RPMI7951 (cell line): Measurements from ENCODE around the gene AARS1. TPM values are rescaled to one million over a fixed set of nuclear protein-coding genes. Genes with fewer than 3 reads are reported as not detected.
"Not testable (repeated sequence)": the region's sequence is repeated elsewhere in the genome, so short reads cannot be mapped to it uniquely, and the experiment has no call there.

Source experiments
- DNase-seq: peaks from one replicate; pipeline ENCODE4 v3.0.0-alpha.2; 2012; ENCODE audit warnings: low read depth
- total RNA-seq: library from RNA; depleted of rRNA; stranded (reverse); fragments of >200 nt; shearing (Covaris generic); gene quantifications from 2 replicates; pipeline ENCODE4 v1.2.3, GENCODE V29; 2014; rRNA removed

Gene AARS1
- total RNA-seq = 43.5 and 50.8 TPM in 2 replicates

- peak; percentile 100 for DNase-seq
Observed at GRCh38 chr16:70289229-70290094, at the start of gene AARS1. Gene AARS1 (minus strand): TSS chr16:70289506. CDS start chr16:70282763, 6,743 bp downstream.

- no peak for DNase-seq
Observed at GRCh38 chr16:70337814-70338213, 48.5 kb upstream of the AARS1 start.

- peak; percentile 41 for DNase-seq
Observed at GRCh38 chr16:70332728-70333127, 43.4 kb upstream of the AARS1 start.

- peak; percentile 7 for DNase-seq
Observed at GRCh38 chr16:70331588-70332358, 42.5 kb upstream of the AARS1 start.

GRCh38 chr16:70331091-70331490 lies 41.8 kb upstream of the AARS1 start:
- DNase-seq = no peak

- no peak for DNase-seq
Observed at GRCh38 chr16:70324998-70325747, 35.9 kb upstream of the AARS1 start.

- DNase-seq = no peak
Observed at GRCh38 chr16:70320121-70320520, 30.8 kb upstream of the AARS1 start.

GRCh38 chr16:70307726-70308125 lies 18.4 kb upstream of the AARS1 start:
- not testable (repeated sequence) for DNase-seq

- DNase-seq = no peak
Observed at GRCh38 chr16:70306880-70307279, 17.6 kb upstream of the AARS1 start.

- DNase-seq = no peak
Observed at GRCh38 chr16:70304892-70305448, 15.7 kb upstream of the AARS1 start.

- DNase-seq = no peak
Observed at GRCh38 chr16:70302745-70303144, 13.4 kb upstream of the AARS1 start.

- DNase-seq = no peak
Observed at GRCh38 chr16:70301121-70301520, 11.8 kb upstream of the AARS1 start.

- peak; percentile 71 for DNase-seq
Observed at GRCh38 chr16:70298988-70299938, 10.0 kb upstream of the AARS1 start, which contains the start of gene DDX19B. Gene DDX19B (plus strand): TSS chr16:70299186. CDS start chr16:70299298, 112 bp downstream.

- DNase-seq = no peak
Observed at GRCh38 chr16:70295634-70296033, 6.3 kb upstream of the AARS1 start.

GRCh38 chr16:70294385-70295025 lies 5.2 kb upstream of the AARS1 start:
- DNase-seq = no peak

GRCh38 chr16:70292148-70292547 lies 2.8 kb upstream of the AARS1 start:
- DNase-seq = not testable (repeated sequence)

- no peak for DNase-seq
Observed at GRCh38 chr16:70290949-70291519, 1.7 kb upstream of the AARS1 start.

GRCh38 chr16:70287304-70287971 lies 1.9 kb downstream of the AARS1 start:
- DNase-seq = not testable (repeated sequence)

- DNase-seq = no peak
Observed at GRCh38 chr16:70276392-70276791, 12.9 kb downstream of the AARS1 start.
